Neural cell (in vitro differentiated cells): Measurements from ENCODE around the gene WSB1. TPM values are rescaled to one million over a fixed set of nuclear protein-coding genes. Genes with fewer than 3 reads are reported as not detected.

Source experiments
- H2AFZ ChIP-seq: fragments of 200-600, 300-800 bp; sonication (generic), shearing (Covaris generic); 2 replicates; pipeline ENCODE4 v1.6.0; 2014; ENCODE audit warnings: low read depth, mild to moderate bottlenecking, antibody characterized with exemption, low read length, moderate library complexity
- H3F3A ChIP-seq: fragments of 200-600 bp; shearing (Covaris generic); 2 replicates; pipeline ENCODE4 v1.6.1; 2016; ENCODE audit warnings: mild to moderate bottlenecking, moderate library complexity, mixed read lengths, antibody characterized with exemption, low read length; ENCODE audit not compliant: insufficient read depth, poor library complexity, severe bottlenecking
- H3K27ac ChIP-seq: fragments of 200-600, 300-800 bp; sonication (generic), shearing (Covaris generic); 2 replicates; pipeline ENCODE4 v1.5.1; 2014; ENCODE audit warnings: mild to moderate bottlenecking, low read length, moderate library complexity
- H3K27me3 ChIP-seq: fragments of 300-800, 200-600 bp; sonication (generic), shearing (Covaris generic); 2 replicates; pipeline ENCODE4 v1.6.0; 2014; ENCODE audit warnings: mild to moderate bottlenecking, low read depth, low read length, moderate library complexity; ENCODE audit not compliant: insufficient read depth
- H3K36me3 ChIP-seq: fragments of 300-800, 200-600 bp; sonication (generic), shearing (Covaris generic); 2 replicates; pipeline ENCODE4 v1.5.1; 2014; ENCODE audit warnings: mild to moderate bottlenecking, antibody characterized with exemption, low read length, moderate library complexity; ENCODE audit not compliant: insufficient read depth
- H3K4me2 ChIP-seq: fragments of 300-800, 200-600 bp; sonication (generic), shearing (Covaris generic); 2 replicates; pipeline ENCODE4 v1.6.0; 2014; ENCODE audit warnings: mild to moderate bottlenecking, low read length
- H3K4me3 ChIP-seq: fragments of 300-800, 200-600 bp; sonication (generic), shearing (Covaris generic); 2 replicates; pipeline ENCODE4 v1.5.1; 2014; ENCODE audit warnings: mild to moderate bottlenecking, low read length, moderate library complexity
- H3K79me2 ChIP-seq: fragments of 200-600 bp; shearing (Covaris generic); replicated peaks from 2 replicates; pipeline ENCODE4 v1.6.0; 2014; ENCODE audit warnings: mild to moderate bottlenecking, low read length, moderate library complexity; ENCODE audit not compliant: insufficient read depth
- H3K9ac ChIP-seq: fragments of 300-800, 200-600 bp; sonication (generic), shearing (Covaris generic); 2 replicates; pipeline ENCODE4 v1.6.1; 2016; ENCODE audit warnings: mild to moderate bottlenecking, low read length, mixed read lengths
- H3K9me2 ChIP-seq: fragments of 200-600 bp; shearing (Covaris generic); 2 replicates; pipeline ENCODE4 v1.6.1; 2016; ENCODE audit warnings: mild to moderate bottlenecking, low read length, mixed read lengths; ENCODE audit not compliant: insufficient read depth
- H3K9me3 ChIP-seq: fragments of 200-600, 300-800 bp; sonication (generic), shearing (Covaris generic); 2 replicates; pipeline ENCODE4 v1.6.1; 2016; ENCODE audit warnings: mild to moderate bottlenecking, mixed run types, low read length, moderate library complexity, mixed read lengths
- H4K20me1 ChIP-seq: fragments of 200-600 bp; shearing (Covaris generic); 2 replicates; pipeline ENCODE4 v1.6.1; 2016; ENCODE audit warnings: mild to moderate bottlenecking, mixed run types; ENCODE audit not compliant: insufficient read depth
- CTCF ChIP-seq: fragments of 450-650 bp; IDR thresholded peaks from 2 replicates; pipeline ENCODE4 v1.5.1; 2014; ENCODE audit warnings: antibody characterized with exemption, mild to moderate bottlenecking, moderate library complexity; ENCODE audit not compliant: poor library complexity, severe bottlenecking
- EP300 ChIP-seq: fragments of 450-650 bp; conservative IDR thresholded peaks from 2 replicates; pipeline ENCODE4 v1.6.1; 2014; ENCODE audit warnings: antibody characterized with exemption, mild to moderate bottlenecking, moderate library complexity; ENCODE audit not compliant: poor library complexity, severe bottlenecking
- EZH2 ChIP-seq: fragments of 200-600, 300-800 bp; shearing (Covaris generic), sonication (generic); IDR thresholded peaks from 2 replicates; pipeline ENCODE4 v1.6.1; 2014; ENCODE audit warnings: antibody characterized with exemption, low read length, borderline replicate concordance, mild to moderate bottlenecking; ENCODE audit not compliant: insufficient read depth, poor library complexity, severe bottlenecking
- MXI1 ChIP-seq: fragments of 450-650 bp; conservative IDR thresholded peaks from 2 replicates; pipeline ENCODE4 v1.6.1; 2014; ENCODE audit warnings: antibody characterized with exemption, mild to moderate bottlenecking; ENCODE audit not compliant: poor library complexity, severe bottlenecking
- POLR2AphosphoS5 ChIP-seq: IDR thresholded peaks from 2 replicates; pipeline ENCODE4 v1.6.1; 2012
- RAD21 ChIP-seq: fragments of 450-650 bp; conservative IDR thresholded peaks from 2 replicates; pipeline ENCODE4 v1.6.1; 2014; ENCODE audit warnings: antibody characterized with exemption, mild to moderate bottlenecking, moderate library complexity
- REST ChIP-seq: IDR thresholded peaks from 2 replicates; pipeline ENCODE4 v1.6.1; 2012; ENCODE audit warnings: borderline replicate concordance
- SMC3 ChIP-seq: fragments of 450-650 bp; conservative IDR thresholded peaks from 2 replicates; pipeline ENCODE4 v1.6.1; 2014; ENCODE audit warnings: antibody characterized with exemption, mild to moderate bottlenecking, moderate library complexity; ENCODE audit not compliant: poor library complexity
- TAF1 ChIP-seq: IDR thresholded peaks from 2 replicates; pipeline ENCODE4 v1.6.1; 2012; ENCODE audit warnings: low read depth
- polyA plus RNA-seq: library from polyadenylated mRNA; depleted of rRNA; stranded (reverse); fragments of >200 nt; gene quantifications from 2 replicates; pipeline ENCODE4 v1.2.3, GENCODE V29; 2014

WSB1 gene
- polyA plus RNA-seq, 1 donor from 2014 or later, result 1,828 TPM

- Histone ChIP-seq H3K79me2 (no peaks in the 10 kb centered on the region), H3K9ac (peak overlapping the region; percentile 60), H3F3A (no peaks in the 10 kb centered on the region), H4K20me1 (no peaks in the 10 kb centered on the region), H3K27me3 (no peaks in the 10 kb centered on the region), H3K36me3 (no peaks in the 10 kb centered on the region), H3K4me2 (no peak overlapping the region), H3K9me2 (no peaks in the 10 kb centered on the region), H3K9me3 (no peaks in the 10 kb centered on the region), H3K27ac (peak overlapping the region; percentile 23), H3K4me3 (no peak overlapping the region), H2AFZ (no peak overlapping the region)
- TF ChIP-seq TAF1 (no peak), SMC3 (no peak), MXI1 (no peak), EZH2 (no peak)
Observed at GRCh38 chr17:27332047-27332393, 38.1 kb downstream of the WSB1 start.

GRCh38 chr17:27332485-27333409 is 38.8 kb downstream of the WSB1 start:
- Histone ChIP-seq H3K27ac (peak overlapping the region; percentile 23), H3K4me2 (peak overlapping the region; percentile 28), H3K27me3 (no peaks in the 10 kb centered on the region), H3K79me2 (no peaks in the 10 kb centered on the region), H3K9me2 (no peaks in the 10 kb centered on the region), H3K36me3 (no peaks in the 10 kb centered on the region), H3K9me3 (no peaks in the 10 kb centered on the region), H3F3A (no peaks in the 10 kb centered on the region), H3K9ac (peak overlapping the region; percentile 60), H4K20me1 (no peaks in the 10 kb centered on the region), H3K4me3 (peak overlapping the region; percentile 60), H2AFZ (peak overlapping the region; percentile 45)
- peak; percentile 36 for TF ChIP-seq MXI1
- peak; percentile 70 for TF ChIP-seq RAD21
- peak; percentile 71 for TF ChIP-seq CTCF
- peak; percentile 10 for TF ChIP-seq EP300
- TF ChIP-seq SMC3, result peak; percentile 65
- no peak for TF ChIP-seq POLR2AphosphoS5
- no peak for TF ChIP-seq EZH2
- TF ChIP-seq TAF1, result peak; percentile 4
- TF ChIP-seq REST, result no peak
